AG10803 (cell line): Measurements from ENCODE around the gene ZNF165.
"Not testable (repeated sequence)": the region's sequence is repeated elsewhere in the genome, so short reads cannot be mapped to it uniquely, and the experiment has no call there.

Experiments used
- DNase-seq: peaks from one replicate; pipeline ENCODE4 v3.0.0; 2010; ENCODE audit warnings: low read depth
- H3K4me3 ChIP-seq: 2 replicates; pipeline ENCODE4 v1.5.1; 2011; ENCODE audit warnings: mild to moderate bottlenecking, low read length, control low read depth
- CTCF ChIP-seq: conservative IDR thresholded peaks from 2 replicates; pipeline ENCODE4 v1.5.1; 2011; ENCODE audit warnings: mild to moderate bottlenecking, low read length, control low read depth, inconsistent platforms

Gene ZNF165

GRCh38 chr6:28080381-28080630 lies at the start of gene ZNF165:
Gene ZNF165, plus strand, starts transcription at chr6:28080568. Its CDS starts 4,913 bp downstream, at chr6:28085481.
- peak within 1 kb of the TSS; percentile 99 for H3K4me3 ChIP-seq
- DNase-seq: not testable (repeated sequence)

DNA sequence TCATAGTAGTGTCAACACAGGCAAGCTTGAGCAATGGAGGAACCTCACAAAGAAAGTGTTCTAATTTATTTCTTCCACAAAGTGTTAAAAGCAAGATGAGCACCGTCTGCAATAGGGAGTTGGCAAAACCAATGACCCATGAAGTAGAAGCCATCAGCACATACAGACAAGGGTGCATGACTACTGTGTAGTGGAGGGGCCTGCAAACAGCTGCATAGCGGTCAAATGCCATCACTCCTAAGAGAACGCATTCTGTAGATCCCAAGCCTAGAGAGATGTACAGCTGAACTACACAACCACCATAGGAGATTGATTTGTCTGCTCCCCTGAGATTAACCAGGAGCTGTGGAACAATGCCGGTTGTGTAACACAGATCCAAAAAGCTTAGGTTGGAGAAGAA lies 26.8 kb upstream of the ZNF165 start:
- no peak for DNase-seq
- TF ChIP-seq CTCF: no peak
- H3K4me3 ChIP-seq: no peak overlapping the region

GRCh38 chr6:28060405-28060804 lies 20.0 kb upstream of the ZNF165 start:
- DNase-seq: no peak
- TF ChIP-seq CTCF: no peak
- H3K4me3 ChIP-seq: no peak overlapping the region

DNA sequence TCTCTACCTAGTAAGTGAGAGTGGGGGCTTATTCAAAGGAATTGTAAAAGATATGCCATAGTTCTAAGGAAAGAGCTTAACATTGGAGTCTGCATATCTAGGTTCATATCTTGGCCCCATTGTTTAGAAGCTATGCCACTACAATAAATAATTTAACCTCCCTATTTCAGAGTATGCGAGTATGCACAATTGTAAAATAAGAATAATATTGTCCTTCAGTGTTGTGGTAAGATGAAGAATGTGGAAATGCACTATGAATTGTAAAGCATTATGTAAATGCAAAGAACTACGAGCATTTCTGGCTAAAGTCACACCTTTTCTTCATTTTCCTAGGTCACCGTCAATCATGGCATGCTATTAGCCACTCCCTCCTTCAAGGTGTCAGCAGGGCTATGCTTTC lies 16.1 kb upstream of the ZNF165 start:
- no peak for TF ChIP-seq CTCF
- H3K4me3 ChIP-seq: no peak overlapping the region
- DNase-seq: no peak

DNA sequence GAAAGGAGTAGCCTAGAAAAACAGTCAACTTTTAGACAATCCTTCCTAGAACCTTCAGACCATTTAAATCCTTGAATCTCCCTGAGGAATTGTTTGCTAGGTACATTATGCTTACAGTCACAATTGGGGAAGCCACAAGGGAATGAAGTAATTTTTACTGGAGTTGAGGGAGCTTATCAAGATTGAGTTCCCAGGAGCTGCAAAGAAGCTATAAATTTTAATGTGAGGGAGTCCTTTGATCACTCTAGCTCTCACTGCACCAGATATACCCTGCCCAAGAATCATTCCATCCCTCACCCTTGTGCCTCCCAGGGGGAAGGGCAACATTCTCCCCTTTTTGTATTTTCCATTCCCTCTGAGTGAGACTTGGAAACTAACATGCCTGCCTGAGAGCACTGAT lies 12.3 kb upstream of the ZNF165 start:
- no peak for TF ChIP-seq CTCF
- no peak for DNase-seq
- H3K4me3 ChIP-seq: no peak overlapping the region

DNA sequence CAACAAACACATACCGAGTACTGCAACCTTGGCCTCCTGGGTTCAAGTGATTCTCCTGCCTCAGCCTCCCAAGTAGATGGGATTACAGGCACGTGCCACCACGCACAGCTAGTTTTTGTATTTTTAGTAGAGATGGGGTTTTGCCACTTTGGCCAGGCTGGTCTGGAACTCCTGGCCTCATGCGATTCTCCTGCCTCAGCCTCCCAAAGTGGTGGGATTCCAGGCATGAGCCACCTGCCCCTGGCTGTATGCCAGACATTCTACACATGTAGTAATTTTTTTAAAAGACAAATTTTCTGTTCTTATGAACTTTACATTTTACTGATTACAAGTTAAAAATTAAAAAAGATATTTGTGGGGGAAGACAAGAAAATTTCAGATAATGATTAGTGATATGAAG lies 9.4 kb upstream of the ZNF165 start:
- not testable (repeated sequence) for DNase-seq

DNA sequence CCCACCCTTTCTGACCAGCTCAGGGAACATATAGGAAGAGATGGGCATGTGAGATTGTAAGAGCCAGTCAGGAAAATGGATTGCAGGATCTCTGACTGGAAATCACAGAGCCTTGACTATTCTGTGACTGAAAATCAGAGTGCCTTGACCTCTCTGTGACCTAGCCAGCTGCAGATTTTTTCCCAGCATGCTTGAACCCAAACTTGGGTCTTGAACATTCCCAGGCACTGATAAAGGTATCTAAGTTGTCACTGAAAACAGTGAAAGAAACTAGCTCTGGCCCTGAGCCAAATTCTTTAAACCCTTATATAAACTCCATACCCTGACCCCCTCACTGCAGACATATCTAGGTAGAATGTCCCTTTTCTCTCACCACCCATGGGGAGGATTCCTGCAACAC lies 2.3 kb upstream of the ZNF165 start:
- TF ChIP-seq CTCF: no peak
- no peak overlapping the region for H3K4me3 ChIP-seq
- no peak for DNase-seq

More for the DNA sequence above, 9.4 kb upstream of the ZNF165 start:
- H3K4me3 ChIP-seq: not testable (repeated sequence)

GRCh38 chr6:28078836-28079235 lies 1.5 kb upstream of the ZNF165 start:
- TF ChIP-seq CTCF: no peak
- H3K4me3 ChIP-seq: no peak overlapping the region
- DNase-seq: no peak
